HG02678 (cell line): Measurements from ENCODE around the gene ENC1.

Experiments
- ATAC-seq: cut with Tn5 transposase; IDR thresholded peaks from one replicate; pipeline ENCODE4 v1.9.1; 2021; ENCODE audit warnings: mild to moderate bottlenecking, moderate library complexity; ENCODE audit not compliant: unreplicated experiment

Gene ENC1

DNA sequence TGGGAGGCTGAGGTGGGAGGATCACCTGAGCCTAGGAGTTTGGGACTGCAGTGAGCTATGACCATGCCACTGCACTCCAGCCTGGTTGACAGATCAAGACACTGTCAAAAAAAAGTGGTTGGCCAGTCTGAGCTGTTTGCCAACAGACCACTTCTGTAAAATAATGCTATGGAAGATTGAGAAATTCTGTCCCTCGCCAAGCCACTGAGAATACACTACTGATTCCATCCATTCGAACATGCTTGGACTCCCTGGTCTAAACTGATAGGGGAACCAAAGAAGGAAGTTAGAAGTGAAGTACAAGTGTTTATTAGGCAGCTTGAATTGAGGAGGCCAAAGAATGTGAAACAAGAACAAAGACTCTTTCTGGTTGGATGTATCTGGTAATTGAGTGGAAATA lies 27.2 kb downstream of the ENC1 start:
- ATAC-seq, result no peak

DNA sequence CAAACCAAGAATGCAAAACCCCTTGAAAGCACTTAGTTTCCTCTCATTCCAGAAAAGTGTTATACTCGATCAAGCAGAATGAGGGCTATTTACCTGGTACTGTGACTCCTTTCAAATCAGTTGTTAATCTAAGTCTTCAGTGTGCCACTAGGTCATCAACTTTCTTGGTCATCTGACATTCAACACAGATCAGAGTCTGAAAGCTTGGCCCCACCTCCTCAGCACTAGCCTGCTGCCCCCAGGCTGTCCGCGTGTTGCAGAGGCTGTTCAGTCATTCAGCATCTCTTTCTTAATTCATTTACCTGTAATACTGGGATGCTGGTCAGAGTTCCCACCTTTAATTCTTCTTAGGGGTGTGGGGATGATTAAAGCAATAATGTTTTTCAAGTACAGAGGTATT lies 28.5 kb downstream of the ENC1 start:
- ATAC-seq, result no peak

DNA sequence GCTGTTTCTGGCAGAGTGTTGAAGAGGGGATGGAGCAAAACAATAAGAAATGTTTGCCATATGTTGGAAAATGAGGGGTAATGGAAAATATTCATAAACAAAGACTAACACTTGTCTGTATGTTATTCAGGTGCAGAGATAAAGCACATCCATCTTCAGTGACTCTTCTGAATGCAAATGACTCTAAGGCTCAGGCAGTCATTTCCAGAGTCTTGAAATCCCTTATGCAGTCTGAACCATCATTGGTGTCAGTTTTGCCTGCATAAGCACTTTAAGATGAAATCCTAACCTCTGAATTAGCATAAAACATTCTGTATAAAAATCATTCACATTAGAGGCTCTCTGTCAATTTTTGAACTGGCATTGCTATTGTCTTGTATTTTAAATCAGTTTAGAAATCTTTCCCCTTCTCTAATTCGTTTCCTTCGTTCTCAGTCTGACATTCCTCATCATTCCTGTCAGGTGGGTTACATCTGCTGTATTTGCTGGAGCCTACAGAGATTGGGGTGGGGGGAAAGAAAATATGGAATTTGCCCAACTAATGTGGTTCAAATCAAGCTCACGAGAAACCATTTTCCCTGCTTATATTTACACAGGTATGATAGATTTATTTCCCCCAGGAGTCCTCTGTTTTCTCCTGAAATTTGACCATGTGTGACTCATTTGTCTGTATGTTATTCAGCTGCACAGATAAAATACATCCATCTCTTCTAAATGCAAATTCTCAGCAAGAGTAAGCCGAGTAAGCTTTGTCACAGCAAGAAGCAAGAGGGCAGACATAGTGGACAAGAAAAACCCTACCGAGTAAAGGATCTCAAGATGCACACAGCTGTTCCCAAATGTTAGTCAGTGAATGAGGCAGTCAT lies 31.6 kb downstream of the ENC1 start:
- no peak for ATAC-seq

DNA sequence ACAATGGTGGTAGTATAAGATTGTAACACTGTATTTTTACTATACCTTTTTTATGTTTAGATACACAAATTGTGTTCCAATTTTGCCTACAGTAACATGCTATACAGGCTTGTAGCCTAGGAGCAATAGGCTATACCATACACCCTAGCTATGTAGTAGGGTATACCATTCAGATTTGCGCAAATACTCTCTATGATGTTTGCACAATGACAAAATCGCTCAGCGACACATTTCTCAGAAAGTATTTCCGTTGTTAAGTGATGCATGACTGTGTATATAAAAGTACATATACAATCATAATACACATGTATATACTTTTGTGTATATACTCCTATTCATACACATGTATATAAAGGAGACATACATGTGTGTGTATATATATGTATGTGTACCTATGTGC lies 34.8 kb downstream of the ENC1 start:
- ATAC-seq, result no peak

DNA sequence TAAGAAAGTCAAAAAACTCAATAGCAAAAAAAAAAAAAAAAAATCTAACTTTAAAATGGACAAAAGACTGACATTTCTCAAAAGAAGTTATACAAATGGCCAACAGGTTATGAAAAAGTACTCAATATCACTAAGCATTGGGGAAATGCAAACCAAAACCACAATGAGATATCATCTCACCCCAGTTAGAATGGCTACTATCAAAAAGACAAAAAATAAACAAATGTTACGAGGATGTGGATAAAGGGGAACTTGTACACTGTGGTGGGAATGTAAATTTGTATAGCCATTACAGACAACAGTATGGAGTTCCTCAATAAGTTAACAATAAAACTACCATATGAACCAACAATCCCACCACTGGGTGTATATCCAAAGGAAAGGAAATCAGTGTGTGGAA lies 37.2 kb downstream of the ENC1 start:
- ATAC-seq, result no peak

DNA sequence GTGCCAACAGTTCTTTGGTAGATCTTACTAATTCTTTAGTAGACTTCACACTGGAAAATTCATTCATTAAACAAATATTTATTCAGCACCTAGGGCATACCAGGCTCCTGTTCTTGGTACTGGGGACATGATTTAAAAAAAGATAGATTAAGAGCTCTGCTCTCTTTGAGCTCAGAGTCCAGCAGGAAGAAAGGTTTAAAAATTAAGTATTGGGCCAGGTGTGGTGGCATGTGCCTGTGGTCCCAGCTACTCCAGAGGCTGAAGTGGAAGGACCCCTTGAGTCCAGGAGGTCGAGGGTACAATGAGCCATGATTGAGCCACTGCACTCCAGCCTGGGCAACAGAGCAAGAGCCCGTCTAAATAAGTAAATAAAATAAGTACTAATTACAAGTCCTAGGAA lies 41.4 kb downstream of the ENC1 start:
- ATAC-seq, result no peak

DNA sequence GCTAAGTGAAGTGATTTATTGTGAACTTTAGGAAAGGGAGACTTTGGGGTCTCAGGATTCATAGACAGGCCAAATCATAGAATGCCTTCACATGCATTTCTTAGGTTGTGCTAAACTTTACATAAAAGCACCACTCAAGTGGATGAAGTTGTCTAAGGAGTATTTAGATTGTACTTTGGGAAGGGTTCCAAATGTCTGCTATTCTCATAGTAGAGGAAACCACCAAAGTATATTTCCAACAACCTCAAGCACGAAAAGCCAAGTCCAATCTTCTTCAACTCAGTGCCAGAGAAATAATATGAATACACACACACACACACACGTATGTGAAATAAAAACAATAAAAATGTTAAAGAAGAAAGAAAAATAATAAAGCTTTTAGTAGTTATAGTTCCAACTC lies 41.8 kb downstream of the ENC1 start:
- ATAC-seq, result no peak

DNA sequence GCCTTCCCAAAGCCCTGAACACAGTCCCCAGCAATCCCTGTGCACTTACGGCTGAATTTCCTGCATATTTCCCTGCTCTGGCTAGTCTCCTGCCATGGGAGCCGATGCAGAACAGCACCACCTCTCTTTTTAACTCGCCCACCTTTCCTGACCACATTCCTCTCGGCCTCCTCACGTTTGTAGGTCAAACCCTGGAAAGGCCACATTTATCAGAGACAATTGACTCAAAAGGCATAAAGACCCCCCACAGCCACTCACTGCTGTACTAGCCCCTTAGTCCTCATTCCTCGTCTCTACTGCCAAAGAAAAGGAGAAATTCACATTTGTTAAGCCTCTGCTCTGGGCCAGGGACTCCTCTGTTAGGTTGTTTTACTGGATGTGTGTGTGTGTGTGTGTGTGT lies 43.6 kb downstream of the ENC1 start:
- no peak for ATAC-seq

DNA sequence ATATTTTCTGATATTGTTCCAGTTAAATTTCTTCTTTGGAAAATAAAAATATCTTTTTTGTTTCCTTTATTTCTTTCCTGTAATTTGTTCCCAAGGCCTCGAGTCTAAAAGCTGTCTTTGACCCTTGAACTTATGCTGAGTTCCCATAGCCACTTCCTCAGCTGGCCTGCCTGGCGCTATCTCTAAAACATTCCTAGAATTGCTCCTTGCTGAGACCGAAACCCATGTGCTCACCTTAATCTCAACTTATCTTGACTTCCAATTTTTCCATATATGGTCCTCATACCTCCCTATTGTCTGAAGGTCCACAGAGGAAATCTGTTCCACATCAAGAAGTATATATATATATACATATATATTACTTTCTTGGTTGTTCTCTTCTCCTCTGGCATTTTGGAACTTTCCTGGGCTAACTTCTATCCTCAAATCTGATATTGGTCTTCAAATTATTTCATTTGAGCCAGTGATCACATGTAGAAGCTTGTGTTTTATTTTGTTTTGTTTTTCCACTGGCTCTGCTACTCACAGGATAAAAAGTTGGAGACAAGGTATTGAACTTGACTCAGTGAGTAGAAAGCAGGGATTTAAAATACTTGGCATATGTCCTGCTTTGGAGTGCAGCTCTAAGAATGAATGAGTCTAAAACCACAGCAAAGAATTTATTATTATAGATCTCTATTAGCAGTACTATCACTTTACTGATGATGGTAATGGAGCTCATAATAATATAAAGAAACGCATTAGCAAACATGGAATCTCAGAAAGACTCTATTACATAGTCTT lies 45.2 kb downstream of the ENC1 start:
- ATAC-seq, result no peak

DNA sequence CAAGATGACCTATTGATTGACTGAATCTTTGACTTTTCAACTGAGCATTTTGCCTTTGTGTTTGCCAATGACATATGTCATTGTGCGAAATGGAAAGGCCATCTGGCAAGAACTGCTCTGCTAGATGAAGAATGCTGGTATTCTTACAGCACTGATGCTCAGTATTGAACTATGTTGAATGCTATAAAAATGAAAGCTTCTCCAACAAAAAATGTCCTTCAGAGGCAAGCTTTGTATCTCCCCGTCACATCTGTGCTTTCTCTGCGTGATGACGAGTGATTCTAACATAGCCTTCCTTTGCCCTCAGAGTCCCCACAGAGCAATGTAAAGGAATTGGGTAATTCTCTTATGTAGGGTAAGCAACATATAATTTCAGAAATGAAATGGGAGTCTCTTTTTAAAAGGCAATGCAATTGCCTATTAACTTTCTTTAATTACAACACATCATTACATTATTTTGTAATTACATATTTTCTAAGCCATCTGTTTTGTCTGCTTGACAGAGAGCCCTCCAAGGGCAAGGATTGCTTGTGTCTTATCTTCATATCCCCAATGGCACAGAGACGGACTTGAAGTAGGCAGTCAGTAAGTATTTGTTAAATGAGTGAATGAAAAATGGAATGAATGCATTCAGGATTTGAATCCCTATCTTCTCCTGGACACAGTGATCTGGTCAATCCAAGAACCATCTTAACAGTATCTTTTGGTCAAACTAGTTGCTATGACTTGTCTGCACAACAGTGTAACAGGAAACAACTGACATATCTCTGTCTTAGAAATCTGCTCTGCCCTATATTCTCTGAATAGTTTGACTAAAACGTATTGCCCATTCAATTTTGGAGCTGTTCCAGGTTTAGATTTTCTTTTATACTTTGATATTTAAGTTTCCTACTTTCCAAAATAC lies 46.1 kb downstream of the ENC1 start:
- no peak for ATAC-seq

DNA sequence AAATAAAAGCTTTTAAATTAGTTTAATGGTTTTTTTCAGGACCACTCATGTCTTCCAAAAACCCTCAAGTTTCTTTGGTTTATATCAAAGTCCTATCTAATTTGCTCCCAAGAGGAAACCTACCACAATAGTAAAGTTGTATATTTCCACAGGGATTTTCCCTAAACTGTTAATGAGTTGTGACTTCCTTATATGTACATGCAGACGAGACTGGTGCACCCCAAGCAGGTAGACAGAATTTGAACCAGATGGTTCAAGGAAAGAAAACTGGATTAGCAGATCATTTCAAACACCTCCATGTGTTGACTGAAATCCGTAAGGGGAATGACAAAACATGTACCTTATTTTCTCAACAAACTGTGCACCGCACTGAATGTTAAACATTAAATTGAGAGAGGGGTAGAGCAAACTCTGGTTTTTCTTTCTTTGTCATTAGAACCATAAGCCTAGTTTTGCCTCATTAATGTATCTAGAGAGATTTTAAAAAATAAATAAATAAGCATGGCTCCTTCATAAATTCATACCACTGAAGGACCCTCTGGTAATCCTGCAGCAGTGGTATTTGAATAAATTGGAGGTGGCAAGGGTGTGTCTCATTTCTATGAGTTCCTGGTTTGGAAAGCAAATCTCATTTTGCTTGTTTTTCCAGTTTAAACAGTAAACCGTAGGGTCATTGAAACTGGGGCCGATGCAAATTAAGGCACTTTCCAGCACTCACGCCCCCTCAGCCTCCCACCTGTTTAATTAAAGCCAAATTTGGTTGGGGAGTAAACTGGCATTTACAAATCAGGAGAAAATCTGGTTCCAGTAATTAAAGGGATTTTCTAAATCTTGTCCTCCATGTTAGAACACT lies 51.1 kb downstream of the ENC1 start:
- no peak for ATAC-seq

DNA sequence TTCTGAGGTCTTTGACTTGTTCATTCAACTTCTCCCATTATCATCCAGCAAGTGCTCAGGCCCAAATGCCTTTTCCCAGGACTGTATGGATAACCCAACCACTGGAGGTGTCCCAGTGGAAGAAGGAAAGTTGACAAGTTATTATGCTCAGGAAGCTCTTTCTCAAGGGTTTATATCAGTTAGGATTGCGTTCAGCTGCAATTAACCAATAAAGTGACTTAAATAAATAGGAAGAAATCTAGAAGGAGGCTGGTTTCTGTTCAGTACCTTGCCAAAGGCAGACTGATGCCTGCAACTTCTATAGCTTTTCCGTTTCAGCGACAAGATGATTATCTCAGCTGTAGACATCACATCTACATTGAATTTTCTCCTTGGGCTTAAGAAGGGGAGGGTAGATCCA lies 52.1 kb downstream of the ENC1 start:
- ATAC-seq, result no peak

DNA sequence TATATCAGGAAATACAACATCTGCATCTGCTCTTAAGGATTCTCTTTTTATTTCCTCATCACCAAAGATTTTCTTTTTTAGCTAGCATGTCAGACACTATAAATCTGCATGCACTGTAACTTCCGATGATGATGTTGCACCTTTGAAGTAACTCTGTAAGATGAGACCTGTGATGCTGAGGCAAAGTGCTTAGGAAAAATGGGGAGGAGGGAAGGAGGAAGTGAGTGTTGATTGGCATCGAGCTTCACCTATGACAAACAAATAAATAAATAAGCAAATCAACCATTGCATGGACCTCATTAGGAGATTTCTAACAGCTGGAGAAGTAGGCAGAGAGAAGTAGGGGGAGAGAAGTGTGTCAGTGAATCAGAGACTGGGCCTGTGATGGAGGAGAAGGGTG lies 52.6 kb downstream of the ENC1 start:
- ATAC-seq, result no peak

DNA sequence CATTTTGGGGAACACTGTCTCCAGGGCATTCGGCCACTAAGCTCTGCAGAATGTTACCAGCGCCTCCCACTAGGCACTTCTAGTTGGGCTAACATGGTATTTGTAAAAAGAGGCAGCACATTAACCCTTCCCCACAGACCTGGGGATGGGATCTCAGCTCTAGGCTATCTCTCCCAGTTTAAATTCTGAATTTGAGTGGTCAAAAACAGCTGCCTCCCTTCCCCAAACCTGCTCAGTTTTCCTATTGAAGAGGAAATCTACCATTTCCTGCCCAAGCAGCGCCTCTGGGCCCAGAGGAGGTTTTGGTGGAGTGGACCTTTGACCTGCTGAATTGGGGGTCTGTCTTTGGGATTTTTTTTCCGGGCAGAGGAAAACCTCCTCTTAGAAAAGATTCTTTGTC lies 53.2 kb downstream of the ENC1 start:
- ATAC-seq, result no peak

DNA sequence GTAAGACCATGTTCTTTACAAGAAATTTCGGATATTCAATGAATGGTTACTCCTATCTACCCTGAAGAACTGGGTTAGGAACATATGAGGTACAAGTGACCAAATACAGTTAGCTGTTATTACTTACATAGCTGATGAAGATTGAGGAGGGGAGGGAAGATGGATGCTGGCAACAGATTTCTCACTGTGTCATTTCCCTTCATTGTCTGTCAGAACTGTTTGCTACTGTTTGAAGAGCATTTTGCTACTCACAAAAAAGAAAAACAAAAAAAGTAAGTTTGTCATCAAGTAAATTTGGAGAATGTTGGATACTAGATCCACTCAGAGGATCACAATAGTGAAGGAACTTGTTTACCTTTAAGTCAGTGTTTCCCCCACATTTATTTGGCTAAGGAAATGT lies 53.7 kb downstream of the ENC1 start:
- ATAC-seq, result no peak

DNA sequence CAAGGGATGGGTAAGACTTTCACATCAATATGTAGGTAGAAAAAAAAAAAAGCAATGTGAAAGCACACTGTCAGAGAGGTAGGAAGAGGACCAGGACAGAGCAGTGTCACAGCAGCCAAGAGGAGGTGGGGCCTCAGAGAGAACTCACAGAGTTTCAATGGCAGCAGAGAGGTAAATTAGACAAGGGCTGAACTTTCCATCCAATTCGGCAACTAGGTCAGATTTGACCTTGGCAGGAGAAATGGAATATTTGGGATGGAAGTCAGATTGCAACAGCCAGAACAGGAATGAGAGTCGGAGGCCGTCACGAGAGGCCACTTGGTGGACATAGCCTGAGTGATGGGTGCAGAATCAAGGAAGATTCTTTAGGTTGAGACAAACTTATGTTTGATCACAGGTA lies 57.7 kb downstream of the ENC1 start:
- ATAC-seq, result no peak

DNA sequence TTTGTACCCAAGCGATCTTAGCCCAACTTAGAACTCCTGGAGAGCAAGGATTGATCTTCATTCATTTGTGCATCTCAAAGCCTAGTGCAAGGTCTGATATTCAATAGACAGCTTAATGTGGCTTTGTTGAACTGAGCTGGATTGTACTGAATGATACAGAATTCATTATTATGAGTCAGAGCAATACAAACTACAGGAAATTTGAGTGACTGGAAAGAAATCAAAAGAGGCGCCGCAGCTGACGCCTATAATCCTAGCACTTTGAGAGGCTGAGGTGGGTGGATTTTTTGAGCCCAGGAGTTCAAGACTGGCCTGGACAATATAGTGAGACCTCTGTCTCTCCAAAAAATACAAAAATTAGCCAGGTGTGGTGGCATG lies 58.6 kb downstream of the ENC1 start:
- no peak for ATAC-seq

DNA sequence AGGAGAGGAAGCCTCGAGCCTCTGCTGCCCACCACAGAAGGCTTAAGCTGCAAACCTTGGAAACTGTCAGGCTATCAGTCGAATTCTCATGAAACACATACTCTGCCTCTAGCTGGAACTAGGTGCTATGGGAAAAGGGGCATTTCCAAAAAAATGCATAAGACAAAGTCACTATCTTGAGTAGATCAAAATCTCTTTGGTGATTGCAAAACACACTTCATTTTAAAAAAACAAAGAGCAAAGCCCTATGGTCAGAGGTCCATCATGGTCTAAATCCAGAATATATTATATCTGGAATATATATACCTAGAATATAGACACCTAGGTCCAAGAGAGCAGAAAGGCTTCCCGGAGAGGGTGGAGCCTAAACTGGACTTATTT lies 59.8 kb downstream of the ENC1 start:
- no peak for ATAC-seq

DNA sequence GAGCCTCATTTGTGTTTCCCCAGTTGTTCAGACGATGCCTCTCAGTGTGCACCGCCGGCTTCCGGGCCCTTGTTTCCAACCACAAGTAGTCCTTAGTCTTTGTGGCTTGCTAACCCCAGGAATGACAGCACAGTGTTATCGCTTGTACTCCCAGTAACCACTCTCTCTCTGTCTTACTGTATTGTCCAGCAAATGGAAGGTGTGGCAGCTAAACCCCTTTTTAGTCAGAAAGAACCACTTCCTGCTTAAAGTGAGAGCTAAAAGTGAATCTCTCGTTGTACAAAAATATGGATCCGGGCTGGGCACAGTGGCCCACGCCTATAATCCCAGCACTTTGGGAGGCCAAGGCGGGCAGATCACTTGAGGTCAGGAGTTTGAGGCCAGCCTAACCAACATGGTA lies 61.3 kb downstream of the ENC1 start:
- ATAC-seq, result peak; percentile 66

DNA sequence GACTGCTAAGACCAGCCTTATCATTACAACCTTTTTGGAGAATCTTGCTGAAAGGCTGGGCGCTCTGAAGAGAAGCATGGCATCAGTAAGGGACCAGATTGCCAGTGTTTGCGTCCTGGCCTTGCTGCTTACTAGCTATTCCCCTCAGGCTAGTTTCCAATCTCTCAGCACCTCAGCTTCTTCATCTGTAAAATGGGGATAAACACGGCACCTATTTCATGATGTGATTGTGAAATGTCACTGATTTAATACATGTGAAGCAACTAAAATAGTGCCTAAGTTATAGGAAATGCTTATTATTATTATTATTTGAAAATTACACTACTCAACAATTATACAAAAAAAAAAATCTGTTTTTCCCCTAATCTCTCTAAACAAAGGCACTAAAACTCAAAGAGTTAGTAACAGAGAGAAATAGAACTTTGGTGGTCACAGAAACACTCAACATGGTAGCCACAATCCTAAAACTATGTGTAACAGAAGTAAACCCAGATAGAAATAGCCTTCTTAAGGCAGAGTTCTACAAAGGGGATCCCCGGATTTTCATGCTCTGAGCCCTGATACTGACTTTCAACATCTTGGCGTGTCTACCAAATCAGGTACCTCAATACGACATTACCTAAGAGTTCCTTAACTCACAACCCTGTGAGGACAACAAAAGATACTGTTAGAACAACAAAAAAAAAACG lies 62.0 kb downstream of the ENC1 start:
- ATAC-seq, result peak; percentile 38
